Liver (tissue), 9 donors: ENCODE data around the gene IFNA8. TPM values are rescaled to one million over a fixed set of nuclear protein-coding genes. Genes with fewer than 3 reads are reported as not detected.
"Not testable (repeated sequence)": the region's sequence is repeated elsewhere in the genome, so short reads cannot be mapped to it uniquely, and the experiment has no call there.

Source experiments
- DNase-seq: peaks from one replicate; pipeline ENCODE4 v3.0.0-alpha.2; 2017; ENCODE audit warnings: low spot score
- H3K27ac ChIP-seq, 2 donors: one replicate each; pipeline ENCODE4 v1.7.0; 2013; ENCODE audit warnings: inconsistent platforms in 2 of 2, low read length in 2 of 2, control low read depth in 1 of 2, low read depth in 1 of 2, mild to moderate bottlenecking in 1 of 2
- H3K27me3 ChIP-seq, 4 donors: one replicate each; pipeline versions ENCODE4 v1.6.1 to v1.7.0; 2013; ENCODE audit warnings: low read length in 3 of 4, inconsistent platforms in 1 of 4, mild to moderate bottlenecking in 1 of 4, moderate library complexity in 1 of 4; ENCODE audit not compliant: control insufficient read depth in 4 of 4, insufficient read depth in 4 of 4
- H3K36me3 ChIP-seq, 4 donors: one replicate each; pipeline versions ENCODE4 v1.6.1 to v1.7.0; 2013; ENCODE audit warnings: low read length in 3 of 4, mild to moderate bottlenecking in 3 of 4, low read depth in 1 of 4, moderate library complexity in 1 of 4; ENCODE audit not compliant: control insufficient read depth in 4 of 4, insufficient read depth in 3 of 4
- H3K4me1 ChIP-seq, 4 donors: one replicate each; pipeline versions ENCODE4 v1.6.1 to v1.7.0; 2013; ENCODE audit warnings: low read length in 3 of 4, mild to moderate bottlenecking in 3 of 4, moderate library complexity in 1 of 4; ENCODE audit not compliant: control insufficient read depth in 4 of 4, insufficient read depth in 4 of 4
- H3K4me3 ChIP-seq, 3 donors: one replicate each; pipeline versions ENCODE4 v1.6.1 to v1.7.0; 2013; ENCODE audit warnings: low read length in 3 of 3, control low read depth in 1 of 3, low read depth in 1 of 3, mild to moderate bottlenecking in 1 of 3
- H3K9ac ChIP-seq, 2 donors: one replicate each; pipeline ENCODE4 v1.7.0; 2013; ENCODE audit warnings: low read length in 2 of 2, mild to moderate bottlenecking in 2 of 2, moderate library complexity in 2 of 2, control low read depth in 1 of 2, low read depth in 1 of 2
- H3K9me3 ChIP-seq, 4 donors: one replicate each; pipeline versions ENCODE4 v1.6.1 to v1.7.0; 2013; ENCODE audit warnings: low read length in 3 of 4; ENCODE audit not compliant: control insufficient read depth in 4 of 4
- CTCF ChIP-seq: fragments of 150-350 bp; IDR thresholded peaks from 2 replicates; pipeline ENCODE4 v1.5.1; 2017; ENCODE audit warnings: improper control_type of control experiment, low read depth, low read length; ENCODE audit not compliant: missing input control
- GABPA ChIP-seq, 2 donors: IDR thresholded peaks in 1 of 2; conservative IDR thresholded peaks in 1 of 2; 2 replicates each; pipeline ENCODE4 v1.6.1; 2016; ENCODE audit warnings: antibody characterized with exemption in 2 of 2, mild to moderate bottlenecking in 1 of 2, moderate library complexity in 1 of 2
- HNF4A ChIP-seq, 2 donors: conservative IDR thresholded peaks; 2 replicates each; pipeline ENCODE4 v1.6.1; 2016; ENCODE audit warnings: antibody characterized with exemption in 2 of 2, mild to moderate bottlenecking in 2 of 2
- HNF4G ChIP-seq: IDR thresholded peaks from 2 replicates; pipeline ENCODE4 v1.6.1; 2016; ENCODE audit warnings: antibody characterized with exemption
- JUND ChIP-seq, 2 donors: IDR thresholded peaks; 2 replicates each; pipeline ENCODE4 v1.6.1; 2016; ENCODE audit warnings: antibody characterized with exemption in 2 of 2
- MAX ChIP-seq: IDR thresholded peaks from 2 replicates; pipeline ENCODE4 v1.6.1; 2016; ENCODE audit warnings: antibody characterized with exemption
- NR2F2 ChIP-seq: IDR thresholded peaks from 2 replicates; pipeline ENCODE4 v1.6.1; 2016; ENCODE audit warnings: antibody characterized with exemption
- RXRA ChIP-seq, 2 donors: IDR thresholded peaks; 2 replicates each; pipeline ENCODE4 v1.6.1; 2017 to 2018; ENCODE audit warnings: antibody characterized with exemption in 2 of 2, mild to moderate bottlenecking in 1 of 2
- TAF1 ChIP-seq: conservative IDR thresholded peaks from 2 replicates; pipeline ENCODE4 v1.6.1; 2016; ENCODE audit warnings: antibody characterized with exemption, mild to moderate bottlenecking
- ZBTB33 ChIP-seq: IDR thresholded peaks from 2 replicates; pipeline ENCODE4 v1.6.1; 2016; ENCODE audit warnings: antibody characterized with exemption
- WGBS: extraction: QIAGEN DNeasy Blood & Tissue Kit; methylation state at CpG from one replicate; pipeline ENCODE4 v1.1.7; 2013; 5-methylcytosine and 5-hydroxymethylcytosine counted together
- polyA plus RNA-seq, 2 donors: library from polyadenylated mRNA; stranded (reverse) in 1 of 2; unstranded in 1 of 2; fragments of 200-250 nt in 1 of 2; fragments of >200 nt in 1 of 2; fragmentation: Nextera tagmentation in 1 of 2; extraction: Ambion mirVana in 1 of 2; gene quantifications; one replicate each; pipeline versions ENCODE4 v1.2.1 to v1.2.3, GENCODE V29; 2013 to 2015
- total RNA-seq, 2 donors: library from RNA; depleted of rRNA; stranded (reverse); fragments of >200 nt; gene quantifications; one replicate each; pipeline ENCODE4 v1.2.3, GENCODE V29; 2014
- TF ChIP-seq, protein P1 (sequence below): IDR thresholded peaks from 2 replicates; pipeline ENCODE4 v1.6.1; 2016; ENCODE audit warnings: antibody characterized with exemption
- donor health status: healthy.
- donor health status: healthy.
- donor health status: healthy.
- donor health status: healthy.
- donor health status: healthy.

Gene IFNA8
- total and polyA plus RNA-seq, 4 donors, result not detected

GRCh38 chr9:21443849-21444625, 35.1 kb downstream of the IFNA8 start:
- H3K27me3 ChIP-seq, result peaks cover 0 to 8% (median 3%) of the 10 kb centered on the region in 4 donors
- DNase-seq, result no peak
- H3K4me1 ChIP-seq, result no peaks in the 10 kb centered on the region
- peaks cover 0 to 3% (median 0%) of the 10 kb centered on the region in 4 donors for H3K9me3 ChIP-seq
- no peaks in the 10 kb centered on the region for H3K36me3 ChIP-seq
- H3K27ac ChIP-seq, result no peak overlapping the region
- H3K9ac ChIP-seq, result no peak overlapping the region
- 83% methylated on average over 4 of the region's 4 CpGs for WGBS
- TF ChIP-seq HNF4A (conservative IDR thresholded peaks at IDR 0.05) (no peak), ZBTB33 (no peak), RXRA (IDR thresholded peaks at IDR 0.05) (no peak), NR2F2 (no peak), CTCF (no peak), JUND (IDR thresholded peaks at IDR 0.05) (no peak), MAX (no peak), HNF4G (no peak)
- H3K4me3 ChIP-seq, result no peak overlapping the region

- H3K9me3 ChIP-seq, H3K4me1 ChIP-seq, DNase-seq, H3K27ac ChIP-seq, H3K27me3 ChIP-seq, H3K36me3 ChIP-seq, H3K9ac ChIP-seq, H3K4me3 ChIP-seq: not testable (repeated sequence)
- WGBS, result 82% methylated on average over 5 of the region's 5 CpGs
These were observed 40.4 kb downstream of the IFNA8 start for GRCh38 chr9:21449312-21449711.

DNA sequence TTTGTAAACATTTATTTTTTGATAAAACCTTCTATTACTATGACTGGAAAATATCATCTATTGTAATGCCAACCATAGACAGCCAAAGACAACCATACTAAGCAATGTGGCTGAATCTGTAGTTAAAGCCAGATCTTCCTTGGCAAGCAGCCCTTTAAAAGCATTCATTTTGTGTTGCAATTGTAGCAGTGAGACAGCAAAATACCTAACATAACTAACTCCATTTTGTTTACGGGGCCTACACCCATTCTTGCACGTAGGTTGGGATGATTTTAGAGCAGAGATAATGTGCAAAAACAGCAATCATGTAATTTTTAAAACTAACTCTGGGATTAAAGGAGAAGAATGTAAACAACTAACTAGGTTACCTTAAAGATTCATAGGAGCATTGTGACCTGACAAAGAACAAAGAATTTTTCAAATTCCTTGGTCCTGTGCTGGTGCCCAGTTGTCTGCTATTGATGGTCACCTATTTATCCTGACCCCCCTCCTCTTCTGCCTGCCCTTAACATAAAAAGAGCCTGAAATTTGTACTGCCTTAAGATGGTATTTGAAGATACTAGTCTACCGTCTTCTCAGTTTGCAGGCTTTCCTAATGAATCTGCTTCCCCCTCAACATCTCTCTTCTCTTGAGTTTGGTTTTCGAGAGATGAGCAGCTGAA, 41.9 kb downstream of the IFNA8 start:
- WGBS, result 70% methylated on average over 4 of the region's 4 CpGs
- Histone ChIP-seq H3K4me1 (no peaks in the 10 kb centered on the region), H3K4me3 (no peak overlapping the region), H3K9ac (no peak overlapping the region), H3K27ac (no peak overlapping the region), H3K9me3 (no peaks in the 10 kb centered on the region), H3K27me3 (peaks cover 0 to 2% (median 0%) of the 10 kb centered on the region in 4 donors), H3K36me3 (no peaks in the 10 kb centered on the region)
- DNase-seq, result no peak
- no peak for TF ChIP-seq MAX
- TF ChIP-seq GABPA (IDR thresholded peaks at IDR 0.05 in 1 of 2, conservative IDR thresholded peaks at IDR 0.05 in 1 of 2), result no peak
- TF ChIP-seq, protein P1, sequence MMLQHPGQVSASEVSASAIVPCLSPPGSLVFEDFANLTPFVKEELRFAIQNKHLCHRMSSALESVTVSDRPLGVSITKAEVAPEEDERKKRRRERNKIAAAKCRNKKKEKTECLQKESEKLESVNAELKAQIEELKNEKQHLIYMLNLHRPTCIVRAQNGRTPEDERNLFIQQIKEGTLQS, result no peak
- TF ChIP-seq ZBTB33, result no peak
- TF ChIP-seq TAF1, result no peak
- no peak for TF ChIP-seq CTCF
